ENCODE measurements around the gene IL12RB1. TPM values are rescaled to one million over a fixed set of nuclear protein-coding genes. Genes with fewer than 3 reads are reported as not detected.

IL12RB1 gene
- total and polyA plus RNA-seq, 2 of the 13 experiments (the other 11 are each of a cell fraction or from before 2014, with no cell fraction given), result 0.03 to 0.04 TPM

GRCh38 chr19:18135712-18136584, 49.2 kb upstream of the IL12RB1 start (continued):
- TF ChIP-seq HNF1B (CRISPR knock-in tag; IDR thresholded peaks at IDR 0.05), result peak; percentile 100
- no peak; the same call in 1 of the 2 replicates for TF ChIP-seq KLF6 (CRISPR knock-in tag; IDR thresholded peaks at IDR 0.05)
- no peak for TF ChIP-seq ZNF160 (CRISPR knock-in tag; IDR thresholded peaks at IDR 0.05)
- TF ChIP-seq KLF16 (CRISPR knock-in tag; IDR thresholded peaks at IDR 0.05), result peak in 1 of 2 experiments; percentile 83; a peak in 2 of 4 replicates
- no peak for TF ChIP-seq ZNF354B (CRISPR knock-in tag; IDR thresholded peaks at IDR 0.05)
- no peak for TF ChIP-seq TRIM22 (IDR thresholded peaks at IDR 0.05)
- no peak for TF ChIP-seq ZBTB7A (CRISPR knock-in tag; IDR thresholded peaks at IDR 0.05)
- TF ChIP-seq NAIF1 (CRISPR knock-in tag; IDR thresholded peaks at IDR 0.05; ENCODE audit: borderline replicate concordance), result no peak
- TF ChIP-seq ZFP36L2 (CRISPR knock-in tag; IDR thresholded peaks at IDR 0.05), result no peak
- TF ChIP-seq ZNF607 (CRISPR knock-in tag; IDR thresholded peaks at IDR 0.05; ENCODE audit: borderline replicate concordance), result no peak
- TF ChIP-seq TAF15 (IDR thresholded peaks at IDR 0.05; ENCODE audit: low read depth, low read length, poor library complexity, severe bottlenecking), result no peak
- no peak for TF ChIP-seq ZNF414 (CRISPR knock-in tag; IDR thresholded peaks at IDR 0.05)
- no peak for TF ChIP-seq SSRP1 (CRISPR knock-in tag; IDR thresholded peaks at IDR 0.05)
- no peak for TF ChIP-seq ISX (CRISPR knock-in tag; conservative IDR thresholded peaks at IDR 0.05)
- TF ChIP-seq KMT2B (CRISPR knock-in tag; IDR thresholded peaks at IDR 0.05), result no peak
- no peak; the same call in 1 of the 2 replicates for TF ChIP-seq KLF11 (CRISPR knock-in tag; IDR thresholded peaks at IDR 0.05)
- peak; percentile 88 for TF ChIP-seq CEBPG (CRISPR knock-in tag; IDR thresholded peaks at IDR 0.05)
- no peak for TF ChIP-seq CENPX (CRISPR knock-in tag; IDR thresholded peaks at IDR 0.05)
- no peak for TF ChIP-seq RFX1 (IDR thresholded peaks at IDR 0.05)
- peak; percentile 77 for TF ChIP-seq SKI (IDR thresholded peaks at IDR 0.05; ENCODE audit: partially characterized antibody)
- no peak for TF ChIP-seq TERF1 (CRISPR knock-in tag; IDR thresholded peaks at IDR 0.05)
